ENCODE data around the gene GULP1. TPM values are rescaled to one million over a fixed set of nuclear protein-coding genes. Genes with fewer than 3 reads are reported as not detected.

GULP1 gene
- total RNA-seq, 1 donor from 2014 or later, result 29.5 TPM

DNA sequence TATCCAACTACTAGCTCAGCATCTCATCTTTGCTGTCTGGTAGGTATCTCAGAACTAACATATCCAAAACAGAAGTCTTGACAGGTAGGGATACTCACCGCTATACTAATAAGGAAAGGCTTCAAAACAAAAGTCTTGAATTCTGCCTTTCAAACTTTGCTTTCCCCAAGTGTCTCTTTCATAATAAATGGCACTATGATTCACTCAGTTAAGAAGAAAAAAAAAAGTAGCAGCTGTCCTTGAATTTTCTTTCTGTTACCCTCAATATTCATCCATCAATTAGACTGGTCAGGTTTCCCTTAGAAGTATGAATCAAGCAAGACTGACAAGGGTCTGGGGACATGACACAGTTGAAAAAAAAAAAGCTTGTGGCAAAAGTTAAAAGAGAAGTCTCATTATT, 175.1 kb downstream of the GULP1 start:
- TF ChIP-seq, protein P1, sequence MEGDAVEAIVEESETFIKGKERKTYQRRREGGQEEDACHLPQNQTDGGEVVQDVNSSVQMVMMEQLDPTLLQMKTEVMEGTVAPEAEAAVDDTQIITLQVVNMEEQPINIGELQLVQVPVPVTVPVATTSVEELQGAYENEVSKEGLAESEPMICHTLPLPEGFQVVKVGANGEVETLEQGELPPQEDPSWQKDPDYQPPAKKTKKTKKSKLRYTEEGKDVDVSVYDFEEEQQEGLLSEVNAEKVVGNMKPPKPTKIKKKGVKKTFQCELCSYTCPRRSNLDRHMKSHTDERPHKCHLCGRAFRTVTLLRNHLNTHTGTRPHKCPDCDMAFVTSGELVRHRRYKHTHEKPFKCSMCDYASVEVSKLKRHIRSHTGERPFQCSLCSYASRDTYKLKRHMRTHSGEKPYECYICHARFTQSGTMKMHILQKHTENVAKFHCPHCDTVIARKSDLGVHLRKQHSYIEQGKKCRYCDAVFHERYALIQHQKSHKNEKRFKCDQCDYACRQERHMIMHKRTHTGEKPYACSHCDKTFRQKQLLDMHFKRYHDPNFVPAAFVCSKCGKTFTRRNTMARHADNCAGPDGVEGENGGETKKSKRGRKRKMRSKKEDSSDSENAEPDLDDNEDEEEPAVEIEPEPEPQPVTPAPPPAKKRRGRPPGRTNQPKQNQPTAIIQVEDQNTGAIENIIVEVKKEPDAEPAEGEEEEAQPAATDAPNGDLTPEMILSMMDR (IDR thresholded peaks at IDR 0.05), result no peak
- peaks cover 10% of the 10 kb centered on the region for H3K4me1 Mint-ChIP-seq (ENCODE audit: low read depth)
- H3K36me3 Mint-ChIP-seq (ENCODE audit: low read depth), result peaks cover 6% of the 10 kb centered on the region
- no peak for DNase-seq (ENCODE audit: low spot score)
- H3K9me3 Mint-ChIP-seq (ENCODE audit: low read depth), result peaks cover 18% of the 10 kb centered on the region
- H3K27ac Mint-ChIP-seq (ENCODE audit: unreplicated experiment), result no peak overlapping the region
- H3K4me3 Mint-ChIP-seq (ENCODE audit: unreplicated experiment), result no peak overlapping the region
- H3K27me3 Mint-ChIP-seq (ENCODE audit: low read depth), result no peaks in the 10 kb centered on the region

DNA sequence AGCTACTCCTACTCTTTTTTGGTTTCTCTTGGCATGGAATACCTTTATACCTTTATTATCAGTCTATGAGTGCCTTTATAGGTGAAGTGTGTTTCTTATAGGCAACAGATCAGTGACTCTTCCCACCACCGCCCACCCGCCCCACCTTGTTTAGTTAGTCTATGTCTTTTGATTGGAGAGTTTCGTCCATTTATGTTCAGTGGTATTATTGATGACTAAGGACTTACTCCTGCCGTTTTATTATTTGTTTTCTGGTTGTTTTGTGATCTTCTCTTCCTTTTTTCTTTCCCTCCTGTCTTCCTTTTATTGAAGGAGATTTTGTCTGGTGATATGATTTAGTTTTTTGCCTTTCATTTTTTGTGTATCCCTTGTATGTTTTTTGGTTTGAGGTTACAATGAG, 179.5 kb downstream of the GULP1 start:
- Mint-ChIP-seq H3K27me3 (ENCODE audit: low read depth) (no peaks in the 10 kb centered on the region), H3K27ac (ENCODE audit: unreplicated experiment) (no peak overlapping the region), H3K9me3 (ENCODE audit: low read depth) (peaks cover 18% of the 10 kb centered on the region), H3K36me3 (ENCODE audit: low read depth) (peaks cover 9% of the 10 kb centered on the region), H3K4me1 (ENCODE audit: low read depth) (peaks cover 15% of the 10 kb centered on the region), H3K4me3 (ENCODE audit: unreplicated experiment) (no peak overlapping the region)
- TF ChIP-seq, protein P1 (IDR thresholded peaks at IDR 0.05), result no peak
- DNase-seq (ENCODE audit: low spot score), result no peak

DNA sequence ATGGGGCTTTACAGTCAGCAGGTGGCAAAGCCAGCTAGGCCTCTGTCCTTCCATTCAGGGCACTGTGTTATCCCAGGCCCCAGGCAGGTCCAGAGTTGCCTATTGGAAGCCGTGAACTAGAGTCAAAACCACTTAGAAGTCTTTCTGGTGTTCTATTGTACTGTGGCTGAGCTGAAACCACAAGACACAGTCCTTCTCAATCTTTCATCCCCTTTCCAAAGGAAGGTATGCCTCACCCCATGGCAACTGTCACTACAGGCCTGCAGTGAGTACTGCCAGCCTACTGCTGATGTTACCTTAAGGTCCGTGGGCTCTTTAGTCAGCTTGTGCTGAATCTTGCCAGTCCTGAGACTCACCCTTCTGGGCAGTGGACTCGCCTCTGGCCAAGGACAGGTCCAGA, 181.6 kb downstream of the GULP1 start:
- Mint-ChIP-seq H3K27ac (ENCODE audit: unreplicated experiment) (no peak overlapping the region), H3K27me3 (ENCODE audit: low read depth) (no peaks in the 10 kb centered on the region), H3K4me3 (ENCODE audit: unreplicated experiment) (no peak overlapping the region), H3K9me3 (ENCODE audit: low read depth) (peaks cover 18% of the 10 kb centered on the region), H3K4me1 (ENCODE audit: low read depth) (peaks cover 10% of the 10 kb centered on the region), H3K36me3 (ENCODE audit: low read depth) (peaks cover 9% of the 10 kb centered on the region)
- no peak for DNase-seq (ENCODE audit: low spot score)
- TF ChIP-seq, protein P1 (IDR thresholded peaks at IDR 0.05), result no peak

DNA sequence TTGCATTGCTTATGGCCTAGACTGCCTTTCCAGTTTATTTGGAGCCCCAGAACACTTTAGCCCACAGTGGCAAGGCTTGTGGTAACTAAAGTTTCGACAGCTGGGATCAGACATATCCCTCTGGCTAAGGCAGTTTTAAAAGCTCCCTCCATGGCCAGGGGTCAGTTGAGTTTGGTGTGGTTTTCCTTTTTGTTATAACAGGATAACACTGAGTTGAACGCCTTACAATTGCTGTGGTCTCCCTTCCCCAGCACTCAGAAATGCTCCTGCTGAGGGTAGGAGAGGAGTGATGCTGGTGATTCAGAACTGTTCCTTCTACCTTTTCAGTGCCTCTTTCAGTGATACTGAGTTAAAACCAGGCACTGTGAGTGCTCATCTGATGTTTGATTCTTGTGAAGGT, 182.6 kb downstream of the GULP1 start:
- H3K4me3 Mint-ChIP-seq (ENCODE audit: unreplicated experiment), result no peak overlapping the region
- H3K4me1 Mint-ChIP-seq (ENCODE audit: low read depth), result peaks cover 10% of the 10 kb centered on the region
- H3K36me3 Mint-ChIP-seq (ENCODE audit: low read depth), result peaks cover 9% of the 10 kb centered on the region
- H3K9me3 Mint-ChIP-seq (ENCODE audit: low read depth), result peaks cover 18% of the 10 kb centered on the region
- TF ChIP-seq, protein P1 (IDR thresholded peaks at IDR 0.05), result no peak
- no peaks in the 10 kb centered on the region for H3K27me3 Mint-ChIP-seq (ENCODE audit: low read depth)
- no peak for DNase-seq (ENCODE audit: low spot score)
- no peak overlapping the region for H3K27ac Mint-ChIP-seq (ENCODE audit: unreplicated experiment)

DNA sequence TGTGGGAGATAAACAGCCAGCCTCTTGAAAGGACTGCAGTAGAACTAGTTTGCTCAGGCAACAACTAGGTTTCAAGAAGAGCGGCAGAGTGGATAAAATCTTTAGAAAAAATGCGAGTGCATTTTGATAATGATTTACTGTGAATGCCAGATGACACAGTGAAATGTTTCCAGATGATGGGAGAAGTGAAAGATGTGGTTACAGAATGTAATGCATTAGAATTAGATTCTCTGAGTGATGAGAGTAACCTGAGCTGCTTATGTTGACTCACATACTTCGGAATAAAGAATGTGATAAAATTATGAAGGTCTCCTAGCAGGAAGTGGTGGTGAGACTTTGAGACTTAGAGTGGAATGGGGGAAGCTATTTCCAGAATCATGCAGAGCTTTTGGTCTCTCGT, 184.3 kb downstream of the GULP1 start:
- no peak overlapping the region for H3K4me3 Mint-ChIP-seq (ENCODE audit: unreplicated experiment)
- H3K27ac Mint-ChIP-seq (ENCODE audit: unreplicated experiment), result peak overlapping the region; percentile 52
- TF ChIP-seq, protein P1 (IDR thresholded peaks at IDR 0.05), result no peak
- DNase-seq (ENCODE audit: low spot score), result no peak
- peaks cover 8% of the 10 kb centered on the region for H3K9me3 Mint-ChIP-seq (ENCODE audit: low read depth)
- no peaks in the 10 kb centered on the region for H3K27me3 Mint-ChIP-seq (ENCODE audit: low read depth)
- H3K36me3 Mint-ChIP-seq (ENCODE audit: low read depth), result peaks cover 7% of the 10 kb centered on the region
- peaks cover 10% of the 10 kb centered on the region for H3K4me1 Mint-ChIP-seq (ENCODE audit: low read depth)

Data from chondrocyte (in vitro differentiated cells).